ENCODE results near the gene SFRP5. TPM values are rescaled to one million over a fixed set of nuclear protein-coding genes. Genes with fewer than 3 reads are reported as not detected.
A peak's percentile ranks its signal among the peaks of the same experiment; 100 is the strongest.

Gene SFRP5
- total RNA-seq, 1 experiment from 2014 or later = 3.5 TPM

GRCh38 chr10:97771055-97771891, 526 bp downstream of the SFRP5 start (continued):
- no peak for TF ChIP-seq CDX4 (CRISPR knock-in tag; IDR thresholded peaks at IDR 0.05; ENCODE audit: borderline replicate concordance)
- TF ChIP-seq CREB1 (CRISPR knock-in tag; IDR thresholded peaks at IDR 0.05) = peak; percentile 55; the same call in 1 of the 2 replicates
- TF ChIP-seq ESRRA (CRISPR knock-in tag; IDR thresholded peaks at IDR 0.05; ENCODE audit: borderline replicate concordance) = 0 out of 2 replicates have a peak, but pooled peaks have one; percentile 45
- no peak for TF ChIP-seq GTF2I (CRISPR knock-in tag; conservative IDR thresholded peaks at IDR 0.05)
- no peak for TF ChIP-seq ZNF425 (CRISPR knock-in tag; conservative IDR thresholded peaks at IDR 0.05)
- TF ChIP-seq FOXP4 (CRISPR knock-in tag; IDR thresholded peaks at IDR 0.05) = peak; percentile 53; the same call in 1 of the 2 replicates
- TF ChIP-seq SOX15 (CRISPR knock-in tag; IDR thresholded peaks at IDR 0.05) = no peak
- no peak for TF ChIP-seq NR1H2 (CRISPR knock-in tag; IDR thresholded peaks at IDR 0.05)
- no peak for TF ChIP-seq CTCF (IDR thresholded peaks at IDR 0.05)
- no peak for TF ChIP-seq IRF2 (CRISPR knock-in tag; IDR thresholded peaks at IDR 0.05; ENCODE audit: borderline replicate concordance, low read depth)
- TF ChIP-seq CREM (CRISPR knock-in tag; IDR thresholded peaks at IDR 0.05) = no peak

GRCh38 chr10:97770255-97770654, 1.5 kb downstream of the SFRP5 start:
- POLR2A ChIA-PET = no interaction called here
- no peak overlapping the region for H3K27ac Mint-ChIP-seq
- no peak for DNase-seq (ENCODE audit: low spot score)
- H3K4me1 Mint-ChIP-seq = peaks cover 8% of the 10 kb centered on the region
- no peaks in the 10 kb centered on the region for H3K9me3 Mint-ChIP-seq
- TF ChIP-seq JUN (CRISPR knock-in tag; IDR thresholded peaks at IDR 0.05) (no peak), HMGA2 (CRISPR knock-in tag; IDR thresholded peaks at IDR 0.05) (no peak), TP53 (CRISPR knock-in tag; IDR thresholded peaks at IDR 0.05) (no peak), ATF1 (CRISPR knock-in tag; IDR thresholded peaks at IDR 0.05) (no peak), ZNF263 (CRISPR knock-in tag; IDR thresholded peaks at IDR 0.05; ENCODE audit: low read depth) (no peak), ZNF425 (CRISPR knock-in tag; conservative IDR thresholded peaks at IDR 0.05) (no peak), USF1 (CRISPR knock-in tag; IDR thresholded peaks at IDR 0.05) (no peak), SMAD3 (CRISPR knock-in tag; IDR thresholded peaks at IDR 0.05; ENCODE audit: borderline replicate concordance) (no peak), SMAD4 (CRISPR knock-in tag; IDR thresholded peaks at IDR 0.05) (no peak), ZNF396 (CRISPR knock-in tag; IDR thresholded peaks at IDR 0.05; ENCODE audit: borderline replicate concordance) (no peak), CREB1 (CRISPR knock-in tag; IDR thresholded peaks at IDR 0.05) (no peak), CBFB (CRISPR knock-in tag; IDR thresholded peaks at IDR 0.05; ENCODE audit: low read depth) (no peak), ELF4 (CRISPR knock-in tag; IDR thresholded peaks at IDR 0.05; ENCODE audit: low read depth) (no peak), NR3C1 (CRISPR knock-in tag; conservative IDR thresholded peaks at IDR 0.05; ENCODE audit: low read depth) (no peak), IRF1 (CRISPR knock-in tag; IDR thresholded peaks at IDR 0.05) (no peak), ZNF232 (CRISPR knock-in tag; IDR thresholded peaks at IDR 0.05) (no peak), ZNF671 (CRISPR knock-in tag; IDR thresholded peaks at IDR 0.05) (no peak), IRF2 (CRISPR knock-in tag; IDR thresholded peaks at IDR 0.05; ENCODE audit: borderline replicate concordance, low read depth) (no peak)
- H3K4me3 Mint-ChIP-seq = peak overlapping the region; percentile 76
- CTCF ChIA-PET = interaction anchor here (0.6 to 1.7 kb wide), 2 partner anchors 59 to 258 kb away, joined by 4 read pairs; no protein-coding TSS in a partner anchor
- H3K36me3 Mint-ChIP-seq = no peaks in the 10 kb centered on the region
- no peak for ATAC-seq
- H3K27me3 Mint-ChIP-seq (ENCODE audit: low read depth) = peaks cover 63% of the 10 kb centered on the region
